Activated CD8-positive, alpha-beta T cell treated with anti-CD3 and anti-CD28 coated beads for 36 hours (primary cell): ENCODE data around the gene LANCL2. TPM values are rescaled to one million over a fixed set of nuclear protein-coding genes. Genes with fewer than 3 reads are reported as not detected.
A peak's percentile ranks its signal among the peaks of the same experiment; 100 is the strongest.

ENCODE experiments used
- ATAC-seq: fragments of 200-7000 bp; cut with Tn5 transposase; one replicate; pipeline ENCODE4 v1.10.0; 2021; ENCODE audit warnings: mild to moderate bottlenecking, moderate library complexity
- CTCF ChIA-PET: fragments of 350-600 bp; sonication (Branson Sonifier 250); formaldehyde crosslinking; loops from one replicate; lab custom pipeline; 2021; ENCODE audit warnings: antibody characterized with exemption; lab: Charles Lee
- POLR2A ChIA-PET: fragments of 350-600 bp; sonication (Branson Sonifier 250); formaldehyde crosslinking; loops from one replicate; lab custom pipeline; 2021; ENCODE audit warnings: antibody characterized with exemption; lab: Charles Lee
- DNase-seq: peaks from one replicate; pipeline ENCODE4 v3.0.0-alpha.2; 2020
- H3K27ac Mint-ChIP-seq: one replicate; pipeline ENCODE4 v1.8.0; 2021; ENCODE audit warnings: mild to moderate bottlenecking, mixed read lengths
- H3K27me3 Mint-ChIP-seq: one replicate; pipeline ENCODE4 v1.8.0; 2021; ENCODE audit warnings: mixed read lengths
- H3K36me3 Mint-ChIP-seq: one replicate; pipeline ENCODE4 v1.8.0; 2021; ENCODE audit warnings: low read depth, mixed read lengths
- H3K4me1 Mint-ChIP-seq: one replicate; pipeline ENCODE4 v1.8.0; 2021; ENCODE audit warnings: low read depth, mixed read lengths
- H3K4me3 Mint-ChIP-seq: one replicate; pipeline ENCODE4 v1.8.0; 2021; ENCODE audit warnings: mild to moderate bottlenecking, moderate library complexity, mixed read lengths
- H3K9me3 Mint-ChIP-seq: one replicate; pipeline ENCODE4 v1.8.0; 2021; ENCODE audit warnings: mixed read lengths
- intact Hi-C: fragments of 100-400 bp; cut with micrococcal nuclease; formaldehyde crosslinking; loops from one replicate; pipeline ENCODE4 v1.10.0; 2022
- total RNA-seq, 2 experiments: library from RNA; stranded (reverse); gene quantifications; one replicate each; pipeline ENCODE4 v1.2.3, GENCODE V29; 2021
- TF ChIP-seq, protein P1 (sequence below): fragments of 200-600 bp; IDR thresholded peaks from one replicate; pipeline ENCODE4 v1.8.0; 2022; ENCODE audit warnings: antibody characterized with exemption, mild to moderate bottlenecking

Gene LANCL2
- total RNA-seq, 2 experiments from 2014 or later: 10.7 to 10.8 TPM

DNA sequence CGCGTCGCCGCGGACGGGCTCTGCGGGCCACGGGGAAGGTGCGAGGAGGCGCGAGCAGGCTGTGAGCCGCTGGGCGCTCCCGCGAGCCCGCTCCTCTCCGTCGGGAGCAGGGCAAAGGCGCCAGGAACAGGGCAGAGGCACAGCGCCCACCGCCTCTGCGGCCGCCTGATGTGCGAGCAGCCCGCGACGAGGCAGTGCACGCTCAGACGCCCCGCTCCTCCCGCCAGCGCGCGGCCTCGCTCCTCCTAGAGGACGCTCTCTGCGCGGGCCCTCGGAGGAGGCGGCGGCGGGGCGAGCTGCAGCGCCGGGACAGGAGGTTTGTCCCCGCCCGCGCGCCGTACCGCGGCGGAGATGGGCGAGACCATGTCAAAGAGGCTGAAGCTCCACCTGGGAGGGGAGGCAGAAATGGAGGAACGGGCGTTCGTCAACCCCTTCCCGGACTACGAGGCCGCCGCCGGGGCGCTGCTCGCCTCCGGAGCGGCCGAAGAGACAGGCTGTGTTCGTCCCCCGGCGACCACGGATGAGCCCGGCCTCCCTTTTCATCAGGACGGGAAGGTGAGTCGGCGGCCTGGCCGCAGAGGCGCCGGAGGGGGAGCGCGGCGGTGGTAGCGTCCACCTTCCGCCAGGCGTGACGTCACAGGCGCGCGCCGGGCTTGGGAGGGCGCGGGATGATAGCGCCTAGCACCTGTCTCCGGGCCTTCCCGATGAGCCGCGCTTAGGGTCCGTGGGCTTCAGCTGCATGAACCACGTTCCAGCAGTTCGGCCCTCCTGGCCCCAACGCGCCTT is 731 bp downstream of the LANCL2 start:
- H3K4me3 Mint-ChIP-seq: peak overlapping the region; percentile 96
- ChIA-PET CTCF (interaction anchor here (0.8 to 1.3 kb wide), 3 partner anchors 48 to 57 kb away, joined by 3 to 4 read pairs (median 3); no protein-coding TSS in a partner anchor), POLR2A (interaction anchor here (0.6 to 2.8 kb wide), 13 partner anchors 9 to 740 kb away, joined by 3 to 16 read pairs (median 4); partner anchors contain the start of gene VOPP1)
- TF ChIP-seq, protein P1, sequence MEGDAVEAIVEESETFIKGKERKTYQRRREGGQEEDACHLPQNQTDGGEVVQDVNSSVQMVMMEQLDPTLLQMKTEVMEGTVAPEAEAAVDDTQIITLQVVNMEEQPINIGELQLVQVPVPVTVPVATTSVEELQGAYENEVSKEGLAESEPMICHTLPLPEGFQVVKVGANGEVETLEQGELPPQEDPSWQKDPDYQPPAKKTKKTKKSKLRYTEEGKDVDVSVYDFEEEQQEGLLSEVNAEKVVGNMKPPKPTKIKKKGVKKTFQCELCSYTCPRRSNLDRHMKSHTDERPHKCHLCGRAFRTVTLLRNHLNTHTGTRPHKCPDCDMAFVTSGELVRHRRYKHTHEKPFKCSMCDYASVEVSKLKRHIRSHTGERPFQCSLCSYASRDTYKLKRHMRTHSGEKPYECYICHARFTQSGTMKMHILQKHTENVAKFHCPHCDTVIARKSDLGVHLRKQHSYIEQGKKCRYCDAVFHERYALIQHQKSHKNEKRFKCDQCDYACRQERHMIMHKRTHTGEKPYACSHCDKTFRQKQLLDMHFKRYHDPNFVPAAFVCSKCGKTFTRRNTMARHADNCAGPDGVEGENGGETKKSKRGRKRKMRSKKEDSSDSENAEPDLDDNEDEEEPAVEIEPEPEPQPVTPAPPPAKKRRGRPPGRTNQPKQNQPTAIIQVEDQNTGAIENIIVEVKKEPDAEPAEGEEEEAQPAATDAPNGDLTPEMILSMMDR: peak; percentile 43
- intact Hi-C loops: loop anchor here (5.0 kb wide), 2 partner anchors 59 to 201 kb away; no protein-coding TSS in a partner anchor
- peak overlapping the region; percentile 97 for H3K27ac Mint-ChIP-seq
- H3K27me3 Mint-ChIP-seq: no peaks in the 10 kb centered on the region
- peaks cover 8% of the 10 kb centered on the region for H3K36me3 Mint-ChIP-seq
- H3K9me3 Mint-ChIP-seq: no peaks in the 10 kb centered on the region
- peak; percentile 93 for DNase-seq
- peak; percentile 89 for ATAC-seq
- H3K4me1 Mint-ChIP-seq: peaks cover 11% of the 10 kb centered on the region

DNA sequence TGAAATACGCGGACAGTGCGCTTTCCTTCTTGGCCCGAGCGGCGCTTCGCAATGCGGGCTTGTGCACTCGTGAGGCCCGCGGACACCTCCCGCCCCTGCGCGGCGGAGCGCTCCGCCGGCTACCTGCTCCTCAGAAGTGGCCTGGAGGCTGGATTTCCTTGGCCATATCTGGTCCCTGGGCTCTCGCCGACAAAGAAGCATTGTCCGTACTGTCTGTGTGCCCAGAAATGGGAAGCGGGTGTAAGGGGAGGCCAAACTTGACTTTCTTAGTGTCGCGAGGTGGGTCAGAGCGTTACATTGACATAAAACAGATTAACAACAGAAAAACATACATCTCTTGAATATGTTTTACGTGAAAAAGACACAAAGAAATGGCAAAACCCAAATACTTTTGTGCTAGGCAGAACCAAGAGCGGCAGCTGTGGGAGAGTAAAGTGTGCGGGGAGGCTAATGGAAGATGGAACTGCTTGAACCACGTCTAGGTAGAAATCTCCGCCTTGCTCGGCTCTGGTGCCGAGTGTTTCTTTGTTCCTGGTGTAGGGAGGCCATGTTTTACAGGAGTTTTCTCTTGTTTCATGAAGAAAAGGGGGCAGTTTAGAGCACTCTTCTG is 1.4 kb downstream of the LANCL2 start:
- Mint-ChIP-seq H3K4me1 (peaks cover 11% of the 10 kb centered on the region), H3K27ac (peak overlapping the region; percentile 97), H3K36me3 (peaks cover 8% of the 10 kb centered on the region), H3K27me3 (no peaks in the 10 kb centered on the region), H3K9me3 (no peaks in the 10 kb centered on the region), H3K4me3 (peak overlapping the region; percentile 96)
- ATAC-seq (peak; percentile 18), DNase-seq (peak; percentile 36)
- TF ChIP-seq, protein P1: no peak
- ChIA-PET POLR2A (interaction anchor here (0.6 to 2.8 kb wide), 13 partner anchors 9 to 739 kb away, joined by 3 to 16 read pairs (median 4); partner anchors contain the start of gene VOPP1), CTCF (interaction anchor here (1.0 kb wide), 1 partner anchor 57 kb away, joined by 4 read pairs; no protein-coding TSS in a partner anchor)
- intact Hi-C loops: loop anchor here (5.0 kb wide), 2 partner anchors 59 to 201 kb away; no protein-coding TSS in a partner anchor

DNA sequence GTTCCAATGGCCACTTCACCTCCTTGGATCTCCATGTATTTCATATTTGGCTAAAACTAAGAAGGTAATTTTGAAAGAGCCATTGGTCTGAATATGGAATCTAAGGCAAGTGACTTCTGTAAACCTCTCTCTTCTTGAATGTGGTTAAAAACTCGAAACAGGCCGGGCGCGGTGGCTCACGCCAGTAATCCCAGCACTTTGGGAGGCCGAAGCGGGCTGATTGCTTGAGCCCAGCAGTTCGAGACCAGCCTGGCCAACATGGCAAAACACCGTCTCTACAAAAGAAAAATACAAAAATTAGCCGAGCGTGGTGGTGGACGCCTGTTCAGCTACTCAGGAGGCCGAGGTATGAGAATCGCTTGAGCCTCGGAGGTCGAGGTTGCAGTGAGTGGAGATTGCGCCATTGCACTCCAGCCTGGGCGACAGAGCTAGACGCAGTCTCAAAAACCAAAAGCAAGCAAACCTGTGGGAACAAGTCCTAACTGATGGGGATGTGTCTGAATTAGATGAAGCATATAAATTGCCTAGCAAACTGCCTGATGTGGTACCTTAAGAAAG is 2.2 kb downstream of the LANCL2 start:
- intact Hi-C loops: loop anchor here (5.0 kb wide), 2 partner anchors 60 to 200 kb away; no protein-coding TSS in a partner anchor
- ChIA-PET POLR2A (interaction anchor here (0.6 to 2.8 kb wide), 4 partner anchors 8 to 153 kb away, joined by 3 to 16 read pairs (median 9); no protein-coding TSS in a partner anchor), CTCF (no interaction called here)
- no peaks in the 10 kb centered on the region for H3K27me3 Mint-ChIP-seq
- H3K9me3 Mint-ChIP-seq: no peaks in the 10 kb centered on the region
- TF ChIP-seq, protein P1: no peak
- peaks cover 11% of the 10 kb centered on the region for H3K4me1 Mint-ChIP-seq
- peak overlapping the region; percentile 97 for H3K27ac Mint-ChIP-seq
- DNase-seq: no peak
- ATAC-seq: no peak
- H3K4me3 Mint-ChIP-seq: peak overlapping the region; percentile 96
- H3K36me3 Mint-ChIP-seq: peaks cover 8% of the 10 kb centered on the region

DNA sequence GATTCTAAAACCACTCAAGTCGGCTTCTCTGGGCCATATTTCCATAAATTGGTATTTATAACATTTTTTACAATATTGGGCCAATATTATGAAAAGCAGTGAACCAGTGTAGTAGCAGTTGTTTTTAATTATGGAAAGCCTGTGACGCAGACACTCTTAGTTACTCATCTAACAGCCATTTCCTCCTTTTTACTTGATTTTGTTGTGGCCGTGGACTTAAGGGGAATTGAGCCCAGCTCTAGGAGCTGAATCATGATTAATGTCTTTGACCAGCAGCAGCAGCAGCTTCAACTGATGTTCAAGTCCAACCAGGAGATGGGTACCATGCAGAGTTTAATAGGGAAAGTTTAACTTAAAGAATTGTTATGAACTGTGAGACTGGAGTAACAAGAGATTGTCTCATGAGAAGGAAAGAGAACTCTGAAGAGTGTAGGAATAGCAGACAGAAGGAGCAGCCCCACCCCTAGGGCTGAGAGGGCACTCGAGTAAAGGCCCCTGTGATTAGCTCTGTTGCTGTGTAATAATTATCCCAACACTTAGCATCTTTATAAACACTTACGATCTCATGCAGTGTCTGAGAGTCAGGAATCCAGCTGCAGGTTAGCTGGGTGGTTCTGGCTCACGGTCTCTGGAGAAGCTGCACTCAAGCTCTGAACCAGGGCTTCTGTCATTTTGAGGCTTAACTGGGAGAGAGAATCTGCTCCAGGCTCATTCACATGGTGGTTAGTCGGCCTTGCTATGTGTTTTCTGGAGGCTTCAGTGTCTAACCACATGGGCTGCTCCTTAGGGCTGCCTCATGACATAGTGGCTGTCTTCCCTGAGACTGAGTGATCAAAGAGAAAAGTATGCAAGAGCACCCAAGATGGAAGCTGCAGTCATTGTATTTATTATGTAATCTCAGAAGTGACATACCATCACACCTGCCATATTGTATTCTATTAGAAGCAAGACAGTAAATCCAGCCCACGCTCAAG is 4.6 kb downstream of the LANCL2 start:
- no peak for DNase-seq
- CTCF ChIA-PET: interaction anchor here (0.6 to 0.7 kb wide), 2 partner anchors 44 to 92 kb away, joined by 3 read pairs; no protein-coding TSS in a partner anchor
- Mint-ChIP-seq H3K27ac (no peak overlapping the region), H3K27me3 (no peaks in the 10 kb centered on the region), H3K36me3 (peaks cover 8% of the 10 kb centered on the region), H3K4me1 (peaks cover 10% of the 10 kb centered on the region), H3K4me3 (no peak overlapping the region), H3K9me3 (no peaks in the 10 kb centered on the region)
- POLR2A ChIA-PET: interaction anchor here (0.9 kb wide), 1 partner anchor 60 kb away, joined by 5 read pairs; no protein-coding TSS in a partner anchor
- TF ChIP-seq, protein P1: no peak
- no peak for ATAC-seq
- intact Hi-C loops: loop anchor here (5.0 kb wide), 2 partner anchors 62 to 198 kb away; no protein-coding TSS in a partner anchor
